SK-N-MC (cell line): Measurements from ENCODE around the gene ATP6V0A4.

Source experiments
- EZH2 ChIP-seq: fragments of 200-600 bp; sonication (generic); IDR thresholded peaks from one replicate; pipeline ENCODE4 v1.6.1; 2017; ENCODE audit warnings: antibody characterized with exemption
- POLR2AphosphoS5 ChIP-seq: IDR thresholded peaks from 2 replicates; pipeline ENCODE4 v1.6.1; 2012; ENCODE audit warnings: mild to moderate bottlenecking, low read depth, low read length, borderline replicate concordance

DNA sequence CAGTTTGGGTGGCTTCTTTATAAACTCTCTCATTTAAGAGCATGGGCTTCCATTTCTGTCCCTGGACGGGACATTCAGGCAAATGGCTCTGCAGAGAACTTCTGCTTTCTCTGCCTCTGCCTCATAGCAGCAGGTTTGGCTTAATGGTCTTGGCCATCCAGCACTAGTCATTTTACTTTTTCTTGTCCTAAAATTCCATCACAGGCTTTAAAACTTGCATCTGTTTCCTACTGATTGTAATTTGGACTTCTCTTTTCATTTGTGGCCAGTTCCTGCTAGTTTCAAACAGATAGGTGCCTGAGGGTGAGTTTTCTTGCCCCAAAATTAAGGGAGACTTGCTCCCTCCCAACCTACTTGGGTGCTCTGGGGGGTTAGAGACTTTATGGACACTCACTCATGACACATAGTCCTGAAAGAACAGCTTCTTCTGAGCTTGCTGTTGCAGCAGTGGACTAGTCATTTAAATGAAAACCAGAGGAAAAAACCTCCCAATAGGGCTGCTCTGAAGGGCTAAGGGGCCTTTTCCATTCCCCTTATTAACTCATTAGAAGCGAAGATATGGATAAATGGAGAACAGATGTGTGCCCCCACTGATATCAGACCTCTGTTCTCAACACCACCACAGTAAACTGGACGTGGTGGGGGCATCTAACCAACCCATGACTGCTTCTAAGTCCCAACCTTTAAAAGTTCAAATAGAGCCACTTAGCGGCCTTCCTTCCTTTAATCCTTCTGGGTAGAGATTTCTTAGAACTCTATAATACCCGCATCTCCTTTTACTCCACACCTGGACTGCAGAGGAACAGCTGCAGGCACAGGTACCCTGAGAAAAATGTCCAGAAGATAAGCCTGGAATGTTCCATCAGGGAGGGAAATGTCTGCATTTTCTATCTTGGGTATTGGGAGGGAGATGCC, 135.7 kb downstream of the ATP6V0A4 start:
- TF ChIP-seq POLR2AphosphoS5 (no peak), EZH2 (no peak)
